CD4-positive, alpha-beta T cell treated with Interleukin-15 for 4 hours (primary cell): Measurements from ENCODE around the gene CADPS.

Experiments used
- DNase-seq: peaks from one replicate; pipeline ENCODE4 v3.0.0-alpha.2; 2020; ENCODE audit warnings: low spot score

The CADPS gene

DNA sequence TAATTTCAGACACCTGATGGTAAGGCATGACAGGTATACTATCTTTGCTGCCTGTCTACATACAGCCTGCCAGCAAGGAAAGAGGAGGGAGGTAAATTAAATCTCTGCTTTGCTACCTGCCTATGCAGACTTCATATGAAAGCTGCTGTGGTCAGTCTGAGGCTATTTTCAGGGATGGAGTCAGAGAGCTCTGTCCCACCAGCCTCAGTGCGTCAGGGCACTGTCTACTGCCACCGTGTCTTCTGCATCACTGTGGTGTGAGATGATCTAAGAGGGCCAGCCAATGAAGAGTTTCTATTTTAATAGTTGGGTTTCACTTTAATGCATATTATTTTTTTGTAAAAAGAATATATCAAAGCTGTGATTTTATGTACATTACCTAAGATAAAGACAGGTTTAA, 125.6 kb downstream of the CADPS start:
- DNase-seq, result no peak

DNA sequence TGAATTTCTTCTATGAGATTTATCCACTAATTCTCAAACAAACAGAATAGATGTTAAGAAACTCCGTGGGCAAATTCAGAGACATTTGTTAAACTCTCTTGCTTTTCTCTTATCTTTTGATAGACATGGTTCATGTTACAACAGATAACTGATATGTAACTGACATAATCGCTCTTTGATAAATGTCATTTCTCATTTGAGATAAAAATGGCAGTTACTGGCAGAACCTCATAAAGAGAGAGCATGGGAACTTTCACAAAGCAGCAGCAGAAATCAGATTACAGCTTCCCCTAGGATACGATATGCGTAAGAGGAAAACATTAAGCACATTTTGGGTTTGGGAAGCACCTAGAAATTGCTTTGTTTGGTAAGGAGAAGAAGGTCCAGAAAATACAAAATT, 126.1 kb downstream of the CADPS start:
- DNase-seq, result no peak

DNA sequence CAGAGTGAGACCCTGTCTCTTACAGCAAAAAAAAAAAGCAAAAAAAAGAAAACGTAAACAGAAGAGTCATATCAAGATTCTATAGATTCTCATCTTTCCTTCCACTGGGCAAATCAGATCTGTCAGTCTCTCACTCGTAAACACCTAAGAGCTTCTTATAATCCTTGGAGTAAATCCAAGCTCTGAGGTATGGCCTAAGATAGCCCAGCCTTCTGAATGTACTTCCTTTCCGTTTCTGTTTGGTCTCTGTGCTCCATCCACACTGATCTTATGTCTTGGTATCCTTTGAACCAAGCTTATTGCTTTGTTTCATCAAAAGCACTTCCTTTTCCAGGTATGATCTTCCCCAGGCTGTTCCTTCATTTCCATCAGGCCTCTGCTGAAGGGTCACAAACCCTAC, 137.8 kb downstream of the CADPS start:
- no peak for DNase-seq

DNA sequence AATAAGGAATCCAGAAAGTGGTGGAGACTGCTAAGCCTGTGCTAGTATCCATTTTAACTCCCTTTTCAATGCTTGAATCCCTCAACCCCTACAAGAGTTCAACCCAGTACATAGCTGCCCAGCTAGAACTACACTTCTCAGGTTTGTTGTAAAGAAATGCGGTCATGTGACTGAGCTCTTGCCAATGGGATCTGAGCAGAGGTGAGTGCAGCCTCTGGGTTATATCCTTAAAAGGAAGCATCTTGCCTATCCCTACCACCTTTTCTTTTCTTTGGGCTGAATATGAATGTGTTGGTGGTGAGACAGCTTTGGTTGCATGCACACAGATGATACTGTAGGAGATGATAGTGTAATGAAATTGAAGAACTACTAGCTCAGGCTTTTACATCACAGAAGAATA, 139.7 kb downstream of the CADPS start:
- DNase-seq, result no peak

DNA sequence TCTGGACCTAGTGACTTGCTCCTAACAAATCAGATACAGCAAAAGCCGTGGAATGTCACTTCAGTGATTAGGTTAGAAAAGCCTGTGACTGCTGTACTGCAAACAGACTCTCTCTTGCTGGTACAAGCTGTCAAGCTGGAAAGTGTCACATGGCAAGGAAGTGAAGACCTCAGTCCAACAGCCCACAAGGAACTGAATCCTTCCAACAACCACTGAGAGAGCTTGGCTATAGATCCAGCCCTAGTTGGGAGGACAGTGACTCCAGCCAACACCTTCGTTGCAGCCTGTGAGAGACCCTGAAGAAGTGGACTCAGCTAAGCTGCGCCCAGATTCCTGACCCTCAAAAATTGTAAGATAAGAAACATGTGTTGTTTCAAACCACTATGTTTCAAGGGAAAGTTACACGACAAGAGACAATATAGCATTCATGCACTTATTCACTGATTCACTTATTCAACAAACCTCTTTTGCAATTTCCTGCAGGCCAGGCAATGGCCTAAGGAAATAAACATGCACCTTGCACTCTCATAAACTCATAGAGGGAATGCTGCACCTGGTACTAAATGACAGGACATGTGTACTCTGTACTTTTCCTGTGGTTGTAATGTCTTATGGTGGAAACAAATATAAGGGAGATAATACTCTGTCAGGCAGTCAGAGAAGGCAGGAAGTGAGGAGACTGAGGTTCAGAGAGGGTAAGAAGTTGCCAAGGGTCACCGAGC, 142.9 kb downstream of the CADPS start:
- no peak for DNase-seq

DNA sequence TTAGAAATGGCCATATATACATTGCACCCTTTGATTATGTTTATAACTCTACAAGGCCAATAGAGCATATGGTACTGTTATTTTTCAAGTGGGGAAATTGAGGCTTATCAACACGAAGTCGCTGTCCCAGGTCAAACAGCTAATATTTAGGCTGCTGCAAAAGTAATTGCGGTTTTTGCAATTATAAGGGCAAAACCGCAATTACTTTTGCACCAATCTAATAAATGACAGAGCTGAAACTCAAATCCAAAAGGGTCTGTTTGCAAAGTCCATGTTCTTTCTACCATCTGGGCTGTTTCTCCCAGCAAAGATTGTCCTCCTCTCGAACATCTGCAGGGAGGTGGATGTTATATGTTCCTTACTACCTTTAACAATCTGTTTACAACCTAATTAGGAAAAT, 147.2 kb downstream of the CADPS start:
- no peak for DNase-seq

DNA sequence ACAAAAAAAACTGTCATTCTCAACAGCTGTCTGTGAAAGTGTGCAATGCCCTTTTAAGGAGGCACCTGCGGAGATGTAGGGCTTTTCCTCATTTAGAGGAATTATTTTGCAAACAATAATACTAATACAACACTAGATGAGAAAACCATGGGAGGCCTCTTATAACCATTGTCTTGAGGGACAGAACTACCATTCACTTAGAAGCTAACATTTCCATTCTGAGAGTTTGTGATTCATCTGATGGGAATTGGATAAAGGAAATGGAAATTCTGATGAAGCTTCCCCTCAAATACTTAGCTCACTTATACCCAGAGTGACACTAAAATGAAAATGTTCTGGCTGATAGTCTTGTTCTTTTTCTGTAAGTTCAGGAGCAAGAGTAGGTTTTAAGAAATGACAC, 147.7 kb downstream of the CADPS start:
- no peak for DNase-seq

DNA sequence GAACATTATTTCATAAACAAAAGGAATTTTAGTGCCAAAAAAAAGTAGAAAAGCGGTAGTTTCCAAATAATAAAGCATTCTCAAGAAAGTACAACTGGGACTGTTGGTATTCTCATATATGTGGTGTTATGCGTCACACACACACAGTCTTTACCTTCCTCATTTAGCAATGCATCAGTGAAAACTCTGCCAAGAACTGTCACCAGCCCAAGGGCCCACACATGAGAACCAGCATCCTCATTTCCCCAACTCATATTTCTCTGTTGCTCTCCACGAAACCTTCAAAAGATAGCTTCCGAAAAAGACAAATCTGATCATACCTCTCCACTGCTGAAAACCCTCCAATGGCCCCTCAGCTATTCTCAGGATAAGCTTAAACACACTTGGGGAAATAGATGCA, 150.7 kb downstream of the CADPS start:
- no peak for DNase-seq

DNA sequence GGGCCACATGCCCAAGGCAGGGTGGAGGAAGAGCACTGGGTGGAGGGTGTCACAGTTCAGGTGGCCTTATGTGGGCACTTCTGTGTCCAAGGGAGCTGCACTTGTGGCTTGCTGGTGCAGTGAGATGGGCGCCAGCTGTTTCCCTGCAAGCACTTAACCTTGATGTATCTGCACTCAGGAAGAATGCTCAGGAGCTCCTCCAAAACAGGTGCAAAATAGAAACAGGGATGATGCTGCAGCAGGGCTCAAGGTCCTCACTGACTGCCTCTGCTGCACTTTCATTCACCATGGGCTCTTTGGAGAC, 151.3 kb downstream of the CADPS start:
- DNase-seq, result no peak

DNA sequence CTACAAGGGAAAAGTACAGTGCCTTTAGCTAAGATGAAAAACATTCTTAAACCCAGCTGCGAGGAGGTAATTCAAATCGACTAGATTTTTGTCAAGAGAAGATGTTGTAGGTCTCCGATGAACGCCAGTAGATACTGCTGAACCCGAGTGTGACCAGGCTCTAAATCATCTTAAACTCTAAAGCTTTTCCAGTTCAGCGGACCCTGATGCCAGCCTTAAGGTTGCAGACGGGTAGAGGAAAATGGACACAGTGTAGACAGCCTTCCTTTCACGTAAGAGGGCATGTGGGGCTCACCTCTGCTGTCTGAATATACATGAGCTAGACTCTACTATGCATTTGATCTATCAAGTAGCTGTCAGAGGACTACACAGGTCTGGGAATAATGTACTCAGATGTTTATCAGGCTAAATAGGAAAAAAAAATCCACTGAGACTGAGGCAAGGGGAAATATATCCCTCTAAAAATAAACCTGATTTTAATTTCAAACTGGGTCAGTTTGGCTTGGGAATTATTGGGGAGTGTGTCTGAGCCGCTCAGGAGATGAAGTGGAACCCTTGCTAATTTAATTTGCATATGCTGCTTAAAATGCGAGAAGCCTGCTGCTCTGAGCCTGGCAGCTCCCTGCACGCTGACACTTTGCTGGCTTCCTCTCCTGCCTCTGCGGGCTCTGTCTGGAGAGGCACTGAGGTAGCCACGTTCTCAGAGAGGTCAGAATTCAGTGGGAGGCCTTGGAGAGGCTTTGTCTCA, 151.9 kb downstream of the CADPS start:
- DNase-seq, result no peak

DNA sequence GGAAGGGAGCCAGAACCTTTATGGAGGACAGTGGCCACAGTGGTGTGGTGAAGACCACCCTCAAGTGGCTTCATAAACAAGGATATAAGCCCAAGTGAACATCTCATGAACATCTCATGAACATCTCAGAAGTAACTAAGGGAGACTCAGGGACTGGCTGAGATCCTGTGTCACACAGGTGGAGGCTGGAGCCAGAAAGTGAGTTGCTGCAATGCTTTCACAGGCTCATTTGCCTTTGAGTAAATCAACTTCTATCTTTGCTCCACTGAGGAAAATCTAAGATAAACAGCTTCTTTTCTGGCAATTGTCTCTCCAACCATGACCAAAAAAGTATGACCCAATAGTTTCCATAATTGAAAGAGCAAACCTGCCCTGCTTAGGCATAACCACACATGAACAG, 152.9 kb downstream of the CADPS start:
- no peak for DNase-seq

DNA sequence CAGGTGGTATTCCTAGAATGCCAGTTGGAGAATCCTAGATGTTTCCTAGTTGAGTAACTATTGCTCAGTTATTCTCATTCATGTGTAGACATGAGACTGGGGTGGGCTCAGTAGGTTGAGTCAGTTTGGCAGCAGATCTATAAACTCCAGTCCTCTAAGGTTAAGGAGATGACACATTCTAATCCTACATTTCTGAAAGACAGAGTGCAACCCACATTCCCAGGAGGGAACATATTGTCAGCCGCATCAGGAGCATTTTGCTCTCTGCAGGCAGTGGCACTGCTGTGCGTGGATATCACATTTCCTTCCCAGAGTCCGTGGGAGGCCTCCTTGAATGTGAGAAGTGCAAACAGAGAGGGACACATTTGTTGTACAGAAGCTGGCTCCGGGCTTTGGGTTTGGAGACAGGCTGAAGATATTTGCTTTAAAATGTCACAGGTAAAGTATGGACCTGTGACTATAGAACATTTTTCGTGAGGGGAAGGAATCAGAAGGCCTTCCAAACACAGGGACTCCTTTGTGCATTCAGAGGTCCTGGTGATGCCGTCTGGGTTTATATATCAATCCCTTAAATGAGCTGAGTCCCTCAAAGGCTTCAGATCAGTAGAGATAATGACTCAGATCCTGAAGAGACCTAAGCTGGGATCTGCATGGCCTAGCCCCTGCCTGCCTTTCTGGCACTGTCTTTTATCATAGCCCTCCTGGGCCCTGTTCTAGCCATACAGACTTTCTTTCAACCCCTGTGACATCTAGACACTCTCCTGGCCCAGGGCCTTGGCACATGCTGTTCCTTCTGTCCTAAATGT, 156.5 kb downstream of the CADPS start:
- no peak for DNase-seq

DNA sequence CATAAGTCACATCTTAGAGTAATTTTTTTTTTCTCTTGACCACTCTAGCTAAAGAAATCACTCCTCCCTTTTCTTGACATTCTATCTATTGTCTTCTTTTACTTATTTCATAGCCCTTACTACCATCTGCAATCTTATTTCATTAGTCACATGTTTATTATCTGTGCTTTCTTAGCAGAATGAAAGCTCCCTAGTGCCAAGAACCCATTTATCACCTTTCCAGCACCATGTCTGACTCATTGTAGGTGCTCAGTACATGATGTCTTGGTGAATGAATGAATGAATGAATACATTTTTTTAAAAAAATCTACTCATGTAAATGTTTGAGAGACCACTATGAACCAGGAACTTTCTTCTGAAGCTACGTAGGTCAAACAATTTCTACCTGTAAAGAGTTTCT, 157.2 kb downstream of the CADPS start:
- no peak for DNase-seq

DNA sequence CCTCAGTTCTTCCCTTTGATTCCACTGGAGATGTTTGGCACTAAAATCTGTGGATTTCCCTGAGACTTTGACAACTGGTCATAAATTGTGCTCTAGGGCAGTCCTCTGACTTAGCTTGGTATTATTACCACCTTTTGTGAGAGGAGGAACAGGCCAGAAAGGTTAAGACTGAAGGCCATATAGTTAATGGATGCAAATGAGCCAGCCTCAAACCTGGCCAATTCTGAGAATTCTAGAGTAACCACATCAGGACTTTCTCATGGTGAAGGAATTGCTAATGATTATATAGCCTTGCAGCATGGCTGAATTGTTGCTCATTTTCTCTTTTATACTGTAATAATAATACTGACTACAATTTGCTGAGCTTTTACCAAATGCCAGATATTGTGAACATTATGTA, 162.5 kb downstream of the CADPS start:
- DNase-seq, result no peak

DNA sequence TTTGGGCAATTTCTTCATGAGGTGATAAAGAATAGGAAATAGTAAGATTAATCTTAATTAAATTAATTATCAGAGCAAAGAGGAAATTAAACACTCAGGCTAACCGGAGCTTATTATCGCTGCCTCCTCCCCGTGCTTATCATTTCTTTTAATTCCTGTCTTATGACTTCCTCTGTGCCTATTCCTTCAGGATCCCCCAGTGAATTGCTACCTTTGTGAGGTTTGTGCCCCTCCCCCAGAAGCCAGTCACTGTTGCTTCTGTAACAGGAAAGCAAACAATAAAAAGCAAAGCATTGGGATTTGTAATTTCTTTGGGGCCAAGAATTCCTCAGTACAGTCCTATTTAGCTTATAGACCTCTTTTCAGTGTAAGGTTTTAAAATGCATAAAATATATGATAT, 164.5 kb downstream of the CADPS start:
- no peak for DNase-seq

DNA sequence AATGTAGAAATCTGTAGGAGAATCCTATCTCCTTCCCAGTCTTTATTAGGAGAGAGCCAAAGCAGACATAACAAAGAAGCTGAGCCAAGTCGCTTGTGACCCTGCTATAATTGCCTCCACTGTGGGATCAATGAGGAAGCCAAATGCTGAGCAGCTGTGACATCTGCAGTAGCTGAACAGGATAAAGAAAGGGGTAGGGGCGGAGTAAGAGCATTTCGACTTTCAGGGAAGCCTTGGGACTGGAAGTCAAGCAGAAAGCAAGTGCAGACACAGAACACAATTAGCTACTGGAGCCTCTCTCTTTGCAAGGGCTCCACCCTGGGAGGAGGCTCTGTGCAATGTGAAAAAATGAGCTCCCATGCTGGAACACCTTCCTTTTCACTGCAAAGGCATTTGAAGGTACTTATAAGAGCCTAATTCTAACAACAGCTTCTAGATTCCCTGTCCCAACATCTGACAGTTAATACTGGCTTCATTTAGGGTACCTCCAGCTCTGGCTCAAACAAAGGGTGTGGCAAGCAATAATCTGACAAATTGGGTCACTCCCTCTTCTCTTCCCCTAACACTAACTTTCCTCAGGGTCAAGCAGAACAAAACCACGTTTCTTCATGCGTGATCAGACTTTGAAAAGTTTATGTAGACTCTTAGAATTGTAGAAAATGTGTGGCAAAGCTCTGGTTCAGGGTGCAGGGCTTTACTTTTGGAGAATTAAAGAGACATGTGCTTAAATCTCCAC, 166.4 kb downstream of the CADPS start:
- no peak for DNase-seq

DNA sequence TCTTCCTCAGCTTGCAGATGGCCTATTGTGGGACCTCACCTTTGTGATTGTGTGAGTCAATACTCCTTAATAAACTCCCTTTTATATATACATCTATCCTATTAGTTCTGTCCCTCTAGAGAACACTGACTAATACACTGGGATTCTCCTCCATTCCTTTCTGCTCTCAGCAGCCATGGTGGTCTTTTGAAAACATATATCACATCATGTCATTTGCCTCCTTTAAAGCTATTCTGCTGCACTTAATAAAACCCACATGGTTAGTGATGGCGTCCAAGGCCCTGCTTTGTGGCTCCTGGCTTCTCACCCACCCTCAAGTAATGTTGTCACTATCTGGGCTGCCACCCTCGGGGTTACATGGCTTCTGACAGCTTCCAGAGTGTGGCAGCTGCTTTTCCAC, 169.5 kb downstream of the CADPS start:
- DNase-seq, result no peak

DNA sequence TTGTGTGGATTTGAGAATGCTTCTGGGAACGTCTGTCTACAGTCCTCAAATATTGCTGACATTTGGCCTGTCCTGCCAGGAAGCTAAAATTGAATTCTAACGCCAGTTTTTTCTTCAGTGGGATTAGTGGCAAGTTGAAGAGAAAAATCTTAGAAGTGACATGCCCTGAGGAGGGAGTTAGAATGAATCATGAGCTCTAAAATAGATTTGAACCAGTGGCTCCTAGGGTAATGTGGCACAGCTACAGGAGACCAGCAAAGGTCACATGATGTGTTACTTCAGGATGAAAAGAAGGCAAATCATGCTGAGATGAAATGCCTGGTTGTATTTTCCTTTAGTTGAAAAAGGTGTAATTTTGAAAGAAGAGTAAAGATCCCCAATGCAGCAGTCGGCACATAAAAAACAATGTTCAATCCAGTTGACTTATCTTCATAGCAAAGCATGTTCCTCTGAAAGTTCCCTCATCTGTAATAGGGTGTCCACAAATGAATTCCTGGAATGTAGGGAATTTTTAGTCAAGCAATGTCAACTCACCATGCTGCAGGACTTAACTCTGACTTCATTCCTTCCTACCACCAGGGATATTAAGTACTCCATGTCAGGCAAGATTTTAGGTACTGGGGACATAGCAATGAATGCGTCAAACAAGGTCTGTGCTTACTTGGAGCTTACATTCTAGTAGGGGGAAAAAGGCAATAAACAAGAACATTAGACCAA, 171.6 kb downstream of the CADPS start:
- DNase-seq, result no peak

DNA sequence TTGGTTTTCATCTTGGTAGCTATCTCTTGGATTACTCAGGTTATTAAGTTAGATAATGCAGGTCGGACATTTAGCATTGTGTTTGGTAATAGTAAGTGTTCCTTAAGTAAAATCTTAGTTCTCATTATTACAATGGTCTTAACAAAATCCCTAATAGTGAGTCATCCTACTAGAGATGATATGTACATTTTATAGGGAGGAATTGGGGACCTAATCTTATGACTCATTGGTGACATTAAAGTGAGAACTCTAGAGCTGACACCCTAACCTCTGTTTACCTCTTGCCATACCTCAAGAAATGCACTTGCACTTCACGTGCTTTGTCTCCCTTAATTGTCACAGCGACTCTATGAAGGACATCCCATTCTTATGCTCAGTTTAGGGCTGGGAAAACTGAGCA, 174.9 kb downstream of the CADPS start:
- no peak for DNase-seq

DNA sequence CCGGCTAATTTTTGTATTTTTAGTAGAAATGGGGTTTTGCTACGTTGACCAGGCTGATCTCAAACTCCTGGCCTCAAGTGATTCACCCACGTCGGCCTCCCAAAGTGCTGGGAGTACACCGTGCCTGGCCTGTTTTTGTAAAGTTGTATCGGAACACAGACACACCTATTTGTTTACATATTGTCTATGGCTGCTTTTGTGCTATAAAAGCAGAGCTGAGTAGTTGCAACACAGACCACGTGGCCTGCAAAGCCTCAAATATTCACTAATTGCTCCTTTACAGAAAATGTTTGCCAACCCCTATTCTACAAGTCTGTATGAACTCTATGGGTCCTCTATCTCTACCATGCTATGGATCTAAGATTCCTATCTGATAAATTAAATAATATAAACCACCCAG, 175.5 kb downstream of the CADPS start:
- DNase-seq, result no peak

DNA sequence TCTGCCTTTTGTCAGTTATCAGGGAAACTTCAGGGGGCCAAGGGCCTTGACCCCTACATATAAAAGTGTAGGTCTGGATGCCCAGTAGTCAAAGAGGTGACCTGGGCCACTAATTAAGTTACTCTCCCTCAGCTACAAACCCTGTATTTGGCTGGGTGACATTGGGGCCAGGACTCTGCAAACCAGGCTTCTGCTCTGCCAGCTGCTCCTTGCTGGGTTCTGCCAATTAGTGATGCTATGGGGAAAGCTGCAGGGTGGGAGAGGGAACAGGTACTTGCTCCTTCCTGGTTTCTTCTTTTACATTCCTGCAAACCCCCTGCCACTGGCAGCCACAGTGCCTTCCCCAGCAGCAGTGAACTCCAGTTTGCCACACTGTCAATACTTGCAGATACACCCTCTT, 179.2 kb downstream of the CADPS start:
- DNase-seq, result no peak

DNA sequence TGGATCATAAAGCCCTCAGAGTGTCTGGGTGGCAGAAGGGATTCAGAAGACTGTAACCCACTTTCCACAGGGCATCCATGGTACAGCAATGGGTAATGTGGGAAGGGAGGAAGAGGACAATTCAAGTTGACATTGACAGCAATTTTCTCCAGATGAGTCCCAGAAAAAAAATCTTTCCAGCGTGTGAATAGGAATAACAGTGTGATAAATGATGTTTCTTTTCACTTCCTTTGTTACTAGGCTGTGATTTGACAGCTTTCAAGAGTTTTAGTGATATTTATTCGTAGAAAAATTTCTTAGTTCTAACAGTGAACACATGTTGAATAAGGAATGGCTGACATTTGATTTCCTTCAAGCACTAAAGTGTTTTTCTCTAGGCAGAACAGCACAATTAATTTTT, 186.4 kb downstream of the CADPS start:
- no peak for DNase-seq
